Heart right ventricle (tissue), 16 donors: ENCODE results near the gene CYLC2. TPM values are rescaled to one million over a fixed set of nuclear protein-coding genes. Genes with fewer than 3 reads are reported as not detected.

ENCODE experiments used
- ATAC-seq, 8 donors: fragments of 200-7000 bp; cut with Tn5 transposase; one replicate each; pipeline ENCODE4 v1.9.1; 2020; ENCODE audit warnings: mild to moderate bottlenecking in 8 of 8, moderate library complexity in 8 of 8, moderate number of reproducible peaks in 1 of 8
- DNase-seq, 2 donors: peaks; one replicate each; pipeline ENCODE4 v3.0.0-alpha.2; 2020
- H3K27ac ChIP-seq, 10 donors: fragments of 200-600 bp; sonication (generic) in 2 of 10; one replicate each; pipeline versions ENCODE4 v1.5.0 to v1.8.0; 2020 to 2022; ENCODE audit warnings: mild to moderate bottlenecking in 3 of 10
- H3K27me3 ChIP-seq, 7 donors: fragments of 200-600 bp; one replicate each; pipeline ENCODE4 v1.8.0; 2021 to 2022; ENCODE audit warnings: mild to moderate bottlenecking in 2 of 7
- H3K36me3 ChIP-seq, 9 donors: fragments of 200-600 bp; sonication (generic) in 1 of 9; one replicate each; pipeline versions ENCODE4 v1.5.0 to v1.8.0; 2020 to 2022; ENCODE audit warnings: mild to moderate bottlenecking in 2 of 9
- H3K4me1 ChIP-seq, 9 donors: fragments of 200-600 bp; sonication (generic) in 1 of 9; one replicate each; pipeline versions ENCODE4 v1.5.0 to v1.8.0; 2020 to 2022; ENCODE audit warnings: mild to moderate bottlenecking in 4 of 9
- H3K4me3 ChIP-seq, 10 donors: fragments of 200-600 bp; sonication (generic) in 2 of 10; one replicate each; pipeline versions ENCODE4 v1.5.0 to v1.8.0; 2020 to 2022; ENCODE audit warnings: mild to moderate bottlenecking in 7 of 10, moderate library complexity in 2 of 10
- H3K9me3 ChIP-seq, 11 donors: fragments of 200-600 bp in 10 of 11; sonication (generic) in 2 of 11; one replicate each; pipeline versions ENCODE4 v1.5.0 to v1.8.0; 2013 to 2022; ENCODE audit warnings: mild to moderate bottlenecking in 2 of 11, control low read depth in 1 of 11, moderate library complexity in 1 of 11
- CTCF ChIP-seq, 9 donors: fragments of 200-600 bp; sonication (generic) in 2 of 9; IDR thresholded peaks; one replicate each; pipeline versions ENCODE4 v1.5.0 to v1.8.0; 2021 to 2022; ENCODE audit warnings: antibody characterized with exemption in 9 of 9, mild to moderate bottlenecking in 5 of 9, moderate library complexity in 1 of 9
- WGBS, 2 donors: extraction: QIAGEN DNeasy Blood & Tissue Kit; methylation state at CpG; one replicate each; pipeline ENCODE4 v1.1.7; 2013; ENCODE audit warnings: inconsistent platforms in 1 of 2; 5-methylcytosine and 5-hydroxymethylcytosine counted together
- intact Hi-C, 10 donors: fragments of 100-400 bp; cut with DNase I; formaldehyde crosslinking; loops; one replicate each; pipeline versions ENCODE4 v1.11.1 to v1.14.2; 2022
- polyA plus RNA-seq, 2 donors: library from polyadenylated mRNA; stranded (reverse); fragments of 200-250 nt; gene quantifications; one replicate each; pipeline ENCODE4 v1.2.3, GENCODE V29; 2013
- total RNA-seq, 10 donors: library from RNA; stranded (reverse); fragmentation: NEBNext Ultra II Directional in 3 of 10; extraction: Animal tissue kit (Norgen Biotek cat#: 25700) in 3 of 10; gene quantifications; one replicate each; pipeline versions ENCODE4 v1.2.1 to v1.2.4, GENCODE V29; 2021 to 2023
- donor health status: Arrhythmogenic right ventricular cardiomyopathy.
- donor health status: ischemic (EF 13 %, LVEDD 7.1; RV severe dilation, severe dysfunction).
- donor health status: healthy with polysubstance abuse.
- donor health status: DM: no; HTN: yes; CAD: no.
- donor health status: DM: no; HTN: no; CAD: no.
- donor health status: ischemic (EF 25% LVEDD 6.9; RV normal size, moderate dysfunction).
- donor health status: ischemic (EF 25% LVEDD 5.7; RV mildly dilated, moderate dysfunction).
- donor health status: healthy.
- donor health status: DM: yes; HTN: yes; CAD: no.
- donor health status: Ischemic cardiomyopathy.
- donor health status: ischemic (EF 35%, LVEDD 5.7; RV mildly dilated, moderate dysfunction).
- donor health status: nonischemic (EF 11% LVEDD 7.7; RV severe dilation, severe dysfunction).
- donor health status: DM: yes; HTN: yes; CAD: no.
- donor health status: PGD.
- donor health status: ischemic (EF 29% LVEDD 5.4; RV normal size, mild dysfunction).
- donor health status: nonischemic (EF 23%, LVEDD 6.1; RV moderate dilation, normal function).

The CYLC2 gene
- total and polyA plus RNA-seq, 12 donors: not detected

GRCh38 chr9:102972780-102973179 lies 22.4 kb upstream of the CYLC2 start:
- H3K9me3 ChIP-seq: peaks cover 0 to 38% (median 13%) of the 10 kb centered on the region in 11 donors
- TF ChIP-seq CTCF (IDR thresholded peaks at IDR 0.05): no peak
- intact Hi-C loops: no loop called here

GRCh38 chr9:102974530-102974929 lies 20.6 kb upstream of the CYLC2 start:
- Histone ChIP-seq H3K9me3 (peaks cover 0 to 29% (median 13%) of the 10 kb centered on the region in 11 donors), H3K36me3 (no peaks in the 10 kb centered on the region), H3K27me3 (no peaks in the 10 kb centered on the region), H3K27ac (no peak overlapping the region), H3K4me3 (no peak overlapping the region), H3K4me1 (no peaks in the 10 kb centered on the region)
- no peak for ATAC-seq
- whole genome bisulfite sequencing, 2 donors: 88 to 94% methylated on average over 1 of the region's 1 CpG
- no peak for DNase-seq
- TF ChIP-seq CTCF (IDR thresholded peaks at IDR 0.05): no peak
- intact Hi-C loops: no loop called here

More at GRCh38 chr9:102972780-102973179, 22.4 kb upstream of the CYLC2 start:
- Histone ChIP-seq H3K27ac (no peak overlapping the region), H3K4me1 (no peaks in the 10 kb centered on the region), H3K4me3 (no peak overlapping the region), H3K27me3 (no peaks in the 10 kb centered on the region), H3K36me3 (no peaks in the 10 kb centered on the region)
- ATAC-seq: no peak
- no peak for DNase-seq
- WGBS, 2 donors: 76 to 82% methylated on average over 2 of the region's 2 CpGs

GRCh38 chr9:102975251-102975650 lies 19.9 kb upstream of the CYLC2 start:
- Histone ChIP-seq H3K27ac (no peak overlapping the region), H3K9me3 (peaks cover 0 to 21% (median 6%) of the 10 kb centered on the region in 11 donors), H3K27me3 (no peaks in the 10 kb centered on the region), H3K4me3 (no peak overlapping the region), H3K36me3 (no peaks in the 10 kb centered on the region), H3K4me1 (no peaks in the 10 kb centered on the region)
- ATAC-seq (no peak), DNase-seq (no peak)
- intact Hi-C loops: no loop called here
- 80 to 82% methylated on average over 4 of the region's 4 CpGs for WGBS, 2 donors
- no peak for TF ChIP-seq CTCF (IDR thresholded peaks at IDR 0.05)

- Histone ChIP-seq H3K27ac (no peak overlapping the region), H3K4me1 (no peaks in the 10 kb centered on the region), H3K9me3 (no peaks in the 10 kb centered on the region), H3K27me3 (no peaks in the 10 kb centered on the region), H3K4me3 (no peak overlapping the region), H3K36me3 (no peaks in the 10 kb centered on the region)
- intact Hi-C loops: no loop called here
- 60 to 70% methylated on average over 3 of the region's 3 CpGs for WGBS, 2 donors
- DNase-seq (no peak), ATAC-seq (no peak)
- no peak for TF ChIP-seq CTCF (IDR thresholded peaks at IDR 0.05)
These were observed 9.8 kb upstream of the CYLC2 start for GRCh38 chr9:102985162-102985895.
